Stomach (tissue), 4 donors: Measurements from ENCODE around the gene GTF2IRD1.
"Not testable (repeated sequence)": the region's sequence is repeated elsewhere in the genome, so short reads cannot be mapped to it uniquely, and the experiment has no call there.

Experiments
- CTCF ChIP-seq, 7 experiments: fragments of 450-650 bp in 4 of 7; fragments of 200-600 bp in 3 of 7; sonication (generic) in 3 of 7; IDR thresholded peaks; one replicate each; pipeline ENCODE4 v1.5.1; 2016 to 2019; ENCODE audit warnings: antibody characterized with exemption in 7 of 7, control low read depth in 2 of 7, mild to moderate bottlenecking in 1 of 7
- POLR2A ChIP-seq, 4 donors: fragments of 450-650 bp; IDR thresholded peaks; one replicate each; pipeline ENCODE4 v1.6.1; 2016; ENCODE audit warnings: antibody characterized with exemption in 4 of 4, control low read depth in 2 of 4, mild to moderate bottlenecking in 1 of 4, moderate library complexity in 1 of 4

- TF ChIP-seq CTCF, POLR2A (IDR thresholded peaks at IDR 0.05): not testable (repeated sequence)
Observed at GRCh38 chr7:74488518-74489030, 34.9 kb downstream of the GTF2IRD1 start.
